H9 (cell line): ENCODE data around the gene STARD9. TPM values are rescaled to one million over a fixed set of nuclear protein-coding genes. Genes with fewer than 3 reads are reported as not detected.

Experiments used
- DNase-seq: peaks from one replicate; pipeline ENCODE4 v3.0.0-alpha.2; 2017
- H2AFZ ChIP-seq: one replicate; pipeline ENCODE4 v1.6.1; 2013; ENCODE audit warnings: mild to moderate bottlenecking, low read length, control low read depth, moderate library complexity
- H2AK5ac ChIP-seq: 2 replicates; pipeline ENCODE4 v1.6.1; 2013; ENCODE audit warnings: low read length, control low read depth, mixed read lengths; ENCODE audit not compliant: insufficient read length
- H2BK120ac ChIP-seq: one replicate; pipeline ENCODE4 v1.6.1; 2013; ENCODE audit warnings: low read depth, mild to moderate bottlenecking, low read length, control low read depth, inconsistent platforms; ENCODE audit not compliant: poor library complexity, severe bottlenecking
- H2BK12ac ChIP-seq: 2 replicates; pipeline ENCODE4 v1.6.1; 2013; ENCODE audit warnings: low read length, control low read depth, mixed read lengths, low read depth; ENCODE audit not compliant: insufficient read length
- H2BK15ac ChIP-seq: 2 replicates; pipeline ENCODE4 v1.6.1; 2013; ENCODE audit warnings: low read depth, low read length, control low read depth
- H2BK20ac ChIP-seq: one replicate; pipeline ENCODE4 v1.6.1; 2013; ENCODE audit warnings: low read depth, mild to moderate bottlenecking, low read length, control low read depth, inconsistent platforms; ENCODE audit not compliant: poor library complexity, severe bottlenecking
- H2BK5ac ChIP-seq: 2 replicates; pipeline ENCODE4 v1.6.1; 2013; ENCODE audit warnings: low read length, control low read depth, mixed read lengths; ENCODE audit not compliant: insufficient read length
- H3K14ac ChIP-seq: 2 replicates; pipeline ENCODE4 v1.6.1; 2013; ENCODE audit warnings: low read length, control low read depth; ENCODE audit not compliant: insufficient read depth
- H3K18ac ChIP-seq: 2 replicates; pipeline ENCODE4 v1.6.1; 2013; ENCODE audit warnings: low read depth, mild to moderate bottlenecking, mixed read lengths, low read length, control low read depth; ENCODE audit not compliant: insufficient read length
- H3K23ac ChIP-seq: 2 replicates; pipeline ENCODE4 v1.6.1; 2013; ENCODE audit warnings: low read length, control low read depth, mixed read lengths, low read depth; ENCODE audit not compliant: insufficient read length
- H3K23me2 ChIP-seq: 2 replicates; pipeline ENCODE4 v1.6.1; 2013; ENCODE audit warnings: low read depth, mild to moderate bottlenecking, mixed read lengths, low read length, control low read depth; ENCODE audit not compliant: insufficient read length, poor library complexity, severe bottlenecking
- H3K27ac ChIP-seq: 2 replicates; pipeline ENCODE4 v1.5.1; 2013; ENCODE audit warnings: low read length, control low read depth, mixed read lengths, low read depth; ENCODE audit not compliant: insufficient read length
- H3K27me3 ChIP-seq: 2 replicates; pipeline ENCODE4 v1.6.1; 2013; ENCODE audit warnings: low read length, control low read depth, inconsistent platforms; ENCODE audit not compliant: insufficient read depth
- H3K4ac ChIP-seq: 2 replicates; pipeline ENCODE4 v1.6.1; 2013; ENCODE audit warnings: low read depth, mild to moderate bottlenecking, control low read depth, inconsistent platforms, low read length, moderate library complexity
- H3K4me1 ChIP-seq: 2 replicates; pipeline ENCODE4 v1.6.1; 2013; ENCODE audit warnings: low read length, control low read depth, inconsistent platforms; ENCODE audit not compliant: insufficient read depth
- H3K4me2 ChIP-seq: 2 replicates; pipeline ENCODE4 v1.6.1; 2013; ENCODE audit warnings: low read length, control low read depth, mixed read lengths; ENCODE audit not compliant: insufficient read length, insufficient read depth
- H3K56ac ChIP-seq: 2 replicates; pipeline ENCODE4 v1.6.1; 2013; ENCODE audit warnings: low read depth, mild to moderate bottlenecking, mixed read lengths, low read length, control low read depth; ENCODE audit not compliant: insufficient read length
- H3K79me1 ChIP-seq: 2 replicates; pipeline ENCODE4 v1.6.1; 2013; ENCODE audit warnings: low read depth, mild to moderate bottlenecking, moderate library complexity, low read length, control low read depth, inconsistent platforms; ENCODE audit not compliant: insufficient read depth, poor library complexity, severe bottlenecking
- H3K79me2 ChIP-seq: 2 replicates; pipeline ENCODE4 v1.6.1; 2013; ENCODE audit warnings: low read length, control low read depth, inconsistent platforms; ENCODE audit not compliant: insufficient read depth
- H3K9ac ChIP-seq: 2 replicates; pipeline ENCODE4 v1.6.1; 2013; ENCODE audit warnings: low read length, control low read depth, mixed read lengths; ENCODE audit not compliant: insufficient read length; ENCODE audit errors: extremely low read depth
- H3K9me3 ChIP-seq: one replicate; pipeline ENCODE4 v1.6.1; 2013; ENCODE audit warnings: low read depth, low read length, inconsistent platforms; ENCODE audit not compliant: control insufficient read depth
- H3T11ph ChIP-seq: one replicate; pipeline ENCODE4 v1.6.1; 2013; ENCODE audit warnings: mild to moderate bottlenecking, low read length, control low read depth, inconsistent platforms
- H4K20me1 ChIP-seq: one replicate; pipeline ENCODE4 v1.6.1; 2013; ENCODE audit not compliant: control insufficient read depth, insufficient read length, insufficient read depth
- H4K5ac ChIP-seq: 2 replicates; pipeline ENCODE4 v1.6.1; 2013; ENCODE audit warnings: low read depth, mild to moderate bottlenecking, mixed read lengths, low read length, control low read depth; ENCODE audit not compliant: insufficient read length
- H4K8ac ChIP-seq: replicated peaks from 2 replicates; pipeline ENCODE4 v1.6.1; 2013; ENCODE audit warnings: low read length, control low read depth, mixed read lengths, low read depth; ENCODE audit not compliant: insufficient read length
- H4K91ac ChIP-seq: 2 replicates; pipeline ENCODE4 v1.6.1; 2013; ENCODE audit warnings: low read depth, mild to moderate bottlenecking, moderate library complexity, mixed read lengths, low read length, control low read depth; ENCODE audit not compliant: insufficient read length
- H3K27ac Mint-ChIP-seq, 3 experiments: 2 replicates in 2 of 3; 3 replicates in 1 of 3; pipeline ENCODE4 v1.8.0; 2020 to 2021; ENCODE audit warnings: mixed read lengths in 3 of 3, mild to moderate bottlenecking in 1 of 3, moderate library complexity in 1 of 3
- H3K27me3 Mint-ChIP-seq: 2 replicates; pipeline ENCODE4 v1.8.0; 2021; ENCODE audit warnings: low read depth, mild to moderate bottlenecking, moderate library complexity, mixed read lengths
- H3K36me3 Mint-ChIP-seq, 3 experiments: 2 replicates in 2 of 3; 3 replicates in 1 of 3; pipeline ENCODE4 v1.8.0; 2020 to 2021; ENCODE audit warnings: low read depth in 3 of 3, mixed read lengths in 3 of 3; ENCODE audit not compliant: insufficient read depth in 1 of 3
- H3K4me1 Mint-ChIP-seq, 2 experiments: 2 replicates each; pipeline ENCODE4 v1.8.0; 2020; ENCODE audit warnings: mixed read lengths in 2 of 2
- H3K4me3 Mint-ChIP-seq, 2 experiments: 2 replicates in 1 of 2; 3 replicates in 1 of 2; pipeline ENCODE4 v1.8.0; 2020 to 2021; ENCODE audit warnings: mild to moderate bottlenecking in 2 of 2, mixed read lengths in 2 of 2, moderate library complexity in 1 of 2
- H3K9me3 Mint-ChIP-seq, 2 experiments: 2 replicates in 1 of 2; 3 replicates in 1 of 2; pipeline ENCODE4 v1.8.0; 2020; ENCODE audit warnings: mild to moderate bottlenecking in 2 of 2, mixed read lengths in 2 of 2, moderate library complexity in 1 of 2
- WGBS: extraction: QIAGEN DNeasy Blood & Tissue Kit; methylation state at CpG from one replicate; pipeline ENCODE4 v1.1.7; 2013; ENCODE audit warnings: missing lambda C conversion rate, low lambda C conversion rate, mixed read lengths; ENCODE audit not compliant: insufficient read length; ENCODE audit errors: extremely low coverage; 5-methylcytosine and 5-hydroxymethylcytosine counted together
- total RNA-seq: library from RNA; stranded (reverse); gene quantifications from 2 replicates; pipeline ENCODE4 v1.2.1, GENCODE V29; 2021
- TF ChIP-seq, protein P1 (sequence below): fragments of 200-600 bp; sonication (generic); conservative IDR thresholded peaks from 3 replicates; pipeline ENCODE4 v1.8.0; 2021; ENCODE audit warnings: antibody characterized with exemption, mild to moderate bottlenecking

STARD9 gene
- total RNA-seq, 1 experiment from 2014 or later, result 6.9 TPM

DNA sequence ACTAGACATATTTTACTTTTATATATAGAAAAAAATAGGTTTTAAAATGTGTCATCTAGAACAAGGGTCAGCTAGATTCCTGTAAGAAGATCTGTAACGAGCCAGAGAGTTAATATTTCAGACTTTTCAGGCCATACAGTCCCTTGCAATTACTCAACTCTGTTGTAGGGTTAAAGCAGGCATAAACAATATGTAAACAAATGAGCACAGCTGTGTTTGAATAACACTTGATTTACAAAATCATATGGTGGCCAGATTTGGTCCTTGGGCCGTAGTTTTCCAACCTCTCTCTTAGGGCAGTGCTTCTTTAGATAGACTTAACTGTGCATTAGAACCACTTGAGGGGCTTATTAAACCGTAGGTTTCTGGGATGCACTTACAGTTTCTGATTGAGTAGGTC is 46.4 kb upstream of the STARD9 start:
- Histone ChIP-seq H4K5ac (no peak overlapping the region), H3K14ac (no peak overlapping the region), H3K4ac (no peak overlapping the region), H4K8ac (no peak overlapping the region), H2BK20ac (no peak overlapping the region), H3K79me2 (no peaks in the 10 kb centered on the region), H3K23ac (no peak overlapping the region), H2AK5ac (no peak overlapping the region), H3K23me2 (no peaks in the 10 kb centered on the region), H4K91ac (no peak overlapping the region), H3K4me1 (no peaks in the 10 kb centered on the region), H3K9me3 (no peaks in the 10 kb centered on the region), H3T11ph (no peak overlapping the region), H3K18ac (no peak overlapping the region), H3K79me1 (no peaks in the 10 kb centered on the region), H3K27ac (no peak overlapping the region), H3K56ac (no peak overlapping the region), H2BK120ac (no peak overlapping the region), H4K20me1 (no peaks in the 10 kb centered on the region), H3K4me2 (no peak overlapping the region), H2BK5ac (no peak overlapping the region), H3K27me3 (no peaks in the 10 kb centered on the region), H3K9ac (no peak overlapping the region), H2BK12ac (no peak overlapping the region), H2BK15ac (no peak overlapping the region), H2AFZ (no peak overlapping the region)
- DNase-seq, result no peak
- peaks cover 13 to 66% (median 43%) of the 10 kb centered on the region in 3 experiments; a peak in 6 of 7 replicates for H3K36me3 Mint-ChIP-seq
- H3K27me3 Mint-ChIP-seq, result no peaks in the 10 kb centered on the region
- no CpG with 5 or more reads among the region's 3 CpGs for WGBS
- H3K4me3 Mint-ChIP-seq, result no peak overlapping the region
- H3K9me3 Mint-ChIP-seq, result no peaks in the 10 kb centered on the region
- no peak overlapping the region for H3K27ac Mint-ChIP-seq
- TF ChIP-seq, protein P1, sequence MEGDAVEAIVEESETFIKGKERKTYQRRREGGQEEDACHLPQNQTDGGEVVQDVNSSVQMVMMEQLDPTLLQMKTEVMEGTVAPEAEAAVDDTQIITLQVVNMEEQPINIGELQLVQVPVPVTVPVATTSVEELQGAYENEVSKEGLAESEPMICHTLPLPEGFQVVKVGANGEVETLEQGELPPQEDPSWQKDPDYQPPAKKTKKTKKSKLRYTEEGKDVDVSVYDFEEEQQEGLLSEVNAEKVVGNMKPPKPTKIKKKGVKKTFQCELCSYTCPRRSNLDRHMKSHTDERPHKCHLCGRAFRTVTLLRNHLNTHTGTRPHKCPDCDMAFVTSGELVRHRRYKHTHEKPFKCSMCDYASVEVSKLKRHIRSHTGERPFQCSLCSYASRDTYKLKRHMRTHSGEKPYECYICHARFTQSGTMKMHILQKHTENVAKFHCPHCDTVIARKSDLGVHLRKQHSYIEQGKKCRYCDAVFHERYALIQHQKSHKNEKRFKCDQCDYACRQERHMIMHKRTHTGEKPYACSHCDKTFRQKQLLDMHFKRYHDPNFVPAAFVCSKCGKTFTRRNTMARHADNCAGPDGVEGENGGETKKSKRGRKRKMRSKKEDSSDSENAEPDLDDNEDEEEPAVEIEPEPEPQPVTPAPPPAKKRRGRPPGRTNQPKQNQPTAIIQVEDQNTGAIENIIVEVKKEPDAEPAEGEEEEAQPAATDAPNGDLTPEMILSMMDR, result no peak
- H3K4me1 Mint-ChIP-seq, result no peaks in the 10 kb centered on the region
